Measurements from ENCODE around the gene PTPRG.
A peak's percentile ranks its signal among the peaks of the same experiment; 100 is the strongest.
"Not testable (repeated sequence)": the region's sequence is repeated elsewhere in the genome, so short reads cannot be mapped to it uniquely, and the experiment has no call there.

PTPRG gene

DNA sequence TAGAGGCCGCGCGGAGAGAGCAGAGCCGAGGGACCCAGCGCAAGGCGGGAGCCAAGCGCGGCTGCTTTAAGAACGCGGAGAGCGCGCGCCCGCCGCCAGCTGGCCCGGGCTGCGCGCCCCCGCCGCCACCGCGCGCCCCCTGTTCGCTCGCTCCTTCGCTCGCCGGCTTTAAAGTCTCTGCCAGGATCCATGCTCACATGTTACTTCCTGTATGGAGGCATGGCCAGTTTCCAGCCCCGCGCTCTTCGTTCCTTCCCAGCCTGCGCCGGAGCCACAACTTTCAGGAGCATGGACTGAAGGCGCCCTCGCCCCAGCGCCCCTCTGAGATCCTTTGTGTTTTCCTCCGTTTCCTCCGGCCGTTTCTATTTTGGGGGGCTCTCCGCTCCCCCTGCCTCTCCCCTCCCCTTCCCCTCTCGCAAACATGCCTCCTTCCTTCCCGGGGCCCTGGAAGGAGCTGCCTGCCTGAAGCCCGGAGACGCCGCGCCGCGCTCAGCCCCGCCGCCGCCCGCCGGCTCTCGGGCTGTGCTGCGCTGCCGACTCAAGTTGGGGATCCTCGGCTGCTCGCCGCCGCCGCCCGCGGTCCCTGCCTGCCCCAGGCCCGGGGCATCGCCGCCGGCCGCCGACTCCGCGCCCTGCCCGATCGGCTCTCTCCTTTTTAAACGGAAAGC lies at the start of gene PTPRG:
Gene PTPRG (plus strand): TSS at position 198 of the 668 bp plus-strand sequence. CDS start 717 bp downstream, outside the sequence.
- no peak for DNase-seq (ENCODE audit: low read depth)

DNA sequence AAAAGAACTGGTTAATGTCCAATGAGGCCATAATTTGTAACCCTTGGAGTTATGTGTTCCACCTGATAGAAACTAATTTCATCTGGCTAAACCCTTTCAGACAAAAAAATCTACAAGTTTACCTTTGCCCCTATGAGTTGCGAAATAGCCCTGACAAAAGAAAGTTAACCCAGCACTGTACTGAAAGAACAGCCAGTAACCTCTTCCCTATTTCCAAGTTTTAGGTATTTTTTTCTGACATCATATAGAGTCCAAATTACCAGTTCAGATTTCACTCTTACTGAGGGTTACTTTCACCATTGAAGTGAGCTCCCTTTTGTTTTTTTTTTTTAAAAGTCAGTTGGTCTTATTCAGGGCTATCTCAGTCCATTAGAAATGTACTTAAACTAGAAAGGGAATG lies 42.8 kb upstream of the PTPRG start:
- DNase-seq (ENCODE audit: low read depth): no peak

- DNase-seq (ENCODE audit: low read depth): peak; percentile 10
Measured at GRCh38 chr3:61520966-61521628, 40.3 kb upstream of the PTPRG start.

GRCh38 chr3:61522060-61522459 lies 39.3 kb upstream of the PTPRG start:
- no peak for DNase-seq (ENCODE audit: low read depth)

GRCh38 chr3:61522626-61523025 lies 38.7 kb upstream of the PTPRG start:
- DNase-seq (ENCODE audit: low read depth): no peak

DNA sequence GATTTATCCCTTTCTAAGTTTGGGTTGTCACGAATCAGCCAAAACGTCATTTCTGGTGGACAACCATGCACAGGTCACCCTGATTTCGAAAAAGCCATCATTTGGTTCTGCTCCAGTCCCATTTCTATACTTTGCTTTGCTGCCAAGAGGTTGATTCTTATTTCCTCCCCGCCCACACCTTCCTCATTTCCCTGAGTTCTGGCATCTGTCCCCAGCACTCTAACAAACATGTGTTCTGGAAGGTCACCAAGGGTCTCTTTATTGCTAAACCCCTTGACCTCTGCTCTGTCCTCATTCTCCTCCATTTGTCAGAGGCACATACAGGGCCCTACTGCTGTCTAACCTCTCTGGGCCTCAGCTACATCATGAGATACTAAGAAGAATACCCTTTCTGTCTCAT lies 36.4 kb upstream of the PTPRG start:
- no peak for DNase-seq (ENCODE audit: low read depth)

GRCh38 chr3:61526308-61526707 lies 35.1 kb upstream of the PTPRG start:
- no peak for DNase-seq (ENCODE audit: low read depth)

DNA sequence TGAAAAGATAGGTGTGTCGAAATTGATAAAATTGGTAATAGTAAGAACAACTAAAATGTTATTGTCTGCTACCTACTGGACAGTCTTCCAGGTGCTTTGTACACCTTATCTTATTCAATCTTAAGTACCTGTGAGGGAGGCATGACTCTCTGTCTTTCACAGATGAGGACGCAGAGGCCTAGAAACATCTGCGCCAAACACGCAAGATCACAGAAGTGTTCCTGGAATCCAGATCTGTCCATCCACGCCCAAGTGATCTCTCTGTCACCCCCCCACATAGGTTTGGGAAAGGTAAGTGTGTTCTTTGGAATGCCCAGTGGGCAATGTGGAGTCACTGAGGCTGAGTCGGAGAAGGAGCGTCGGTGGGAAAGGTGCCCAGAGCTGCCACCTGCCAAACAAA lies 34.4 kb upstream of the PTPRG start:
- DNase-seq (ENCODE audit: low read depth): no peak

DNA sequence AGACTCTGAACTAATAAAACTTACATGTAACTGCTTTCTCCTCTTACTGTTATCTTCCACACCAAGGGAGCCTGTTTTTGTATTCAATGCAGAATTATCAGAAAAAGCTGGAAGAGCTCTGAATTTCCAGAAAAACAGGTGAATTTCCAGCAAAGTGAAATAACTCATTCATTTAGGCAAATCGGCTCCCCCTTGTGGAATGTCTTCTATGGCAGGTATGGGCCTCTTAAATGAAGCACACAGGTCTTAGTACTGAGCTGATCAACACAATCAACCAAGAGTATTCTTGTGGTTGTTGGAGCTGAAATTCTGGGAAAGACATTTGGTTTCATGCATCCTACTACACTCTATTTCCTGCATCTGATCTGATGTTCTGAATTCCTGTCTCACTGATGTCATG lies 31.0 kb upstream of the PTPRG start:
- no peak for DNase-seq (ENCODE audit: low read depth)

DNA sequence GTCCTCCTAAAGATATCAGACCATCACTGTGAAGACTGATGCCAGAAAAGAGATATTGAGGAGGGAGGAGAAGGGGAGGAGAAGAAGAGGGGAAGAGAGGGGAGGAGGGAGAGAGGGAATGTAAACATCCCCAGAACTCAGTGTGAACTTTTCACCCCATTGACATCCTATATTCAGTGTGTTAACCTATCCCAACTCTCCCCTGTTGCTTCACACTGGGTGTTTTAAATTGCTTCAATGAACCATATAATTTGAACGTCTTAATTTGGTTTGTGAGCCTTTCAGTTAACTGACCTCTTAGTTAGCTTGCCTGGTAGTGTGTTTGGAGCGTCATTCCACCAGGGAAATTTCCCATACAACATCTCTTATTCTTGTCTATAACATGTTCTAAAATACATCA lies 29.8 kb upstream of the PTPRG start:
- no peak for DNase-seq (ENCODE audit: low read depth)

- no peak for DNase-seq (ENCODE audit: low read depth)
Measured at GRCh38 chr3:61532739-61533500, 28.5 kb upstream of the PTPRG start.

- DNase-seq (ENCODE audit: low read depth): no peak
Measured at GRCh38 chr3:61535826-61536225, 25.5 kb upstream of the PTPRG start.

DNA sequence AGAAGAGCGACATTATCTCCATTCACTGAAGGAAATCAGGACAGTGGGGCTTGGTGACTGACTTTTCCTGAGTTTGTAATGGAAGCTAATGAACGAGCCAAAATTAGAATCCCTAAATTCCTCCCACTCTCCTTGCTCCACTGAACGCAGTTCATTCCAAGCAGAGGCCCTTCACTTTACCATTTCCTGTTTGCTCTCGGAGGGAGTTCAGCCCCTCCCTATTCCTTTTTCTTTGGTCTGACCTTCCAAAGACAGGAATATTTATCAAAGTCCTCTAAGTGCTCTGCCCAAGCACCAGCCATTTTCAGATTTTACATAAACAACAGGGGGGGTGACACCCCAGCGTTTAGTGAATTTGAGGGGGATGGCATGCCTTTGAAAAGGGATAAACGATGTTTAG lies 24.0 kb upstream of the PTPRG start:
- no peak for DNase-seq (ENCODE audit: low read depth)

DNA sequence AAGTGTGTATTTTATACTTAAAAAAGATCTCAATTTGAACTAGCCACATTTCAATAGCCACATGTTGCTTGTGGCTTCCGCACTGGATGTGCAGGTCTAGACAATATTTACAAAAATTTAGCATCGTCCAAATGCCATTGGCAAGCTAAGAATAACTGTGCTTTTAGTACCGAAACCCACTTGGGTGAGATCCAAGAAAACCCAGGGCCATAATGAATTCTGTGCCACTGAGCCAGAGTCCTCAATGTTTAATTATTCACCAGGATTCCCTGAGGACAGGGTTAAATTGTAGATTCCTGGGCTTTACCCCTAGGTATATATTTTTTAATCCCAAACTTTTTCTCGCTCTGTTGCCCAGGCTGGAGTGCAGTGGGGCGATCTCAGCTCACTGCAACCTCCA lies 22.9 kb upstream of the PTPRG start:
- DNase-seq (ENCODE audit: low read depth): no peak

GRCh38 chr3:61541694-61542093 lies 19.7 kb upstream of the PTPRG start:
- DNase-seq (ENCODE audit: low read depth): no peak

- DNase-seq (ENCODE audit: low read depth): no peak
Measured at GRCh38 chr3:61545716-61546115, 15.7 kb upstream of the PTPRG start.

- no peak for DNase-seq (ENCODE audit: low read depth)
Measured at GRCh38 chr3:61547625-61548024, 13.7 kb upstream of the PTPRG start.

- not testable (repeated sequence) for DNase-seq (ENCODE audit: low read depth)
Measured at GRCh38 chr3:61552704-61553103, 8.7 kb upstream of the PTPRG start.

DNA sequence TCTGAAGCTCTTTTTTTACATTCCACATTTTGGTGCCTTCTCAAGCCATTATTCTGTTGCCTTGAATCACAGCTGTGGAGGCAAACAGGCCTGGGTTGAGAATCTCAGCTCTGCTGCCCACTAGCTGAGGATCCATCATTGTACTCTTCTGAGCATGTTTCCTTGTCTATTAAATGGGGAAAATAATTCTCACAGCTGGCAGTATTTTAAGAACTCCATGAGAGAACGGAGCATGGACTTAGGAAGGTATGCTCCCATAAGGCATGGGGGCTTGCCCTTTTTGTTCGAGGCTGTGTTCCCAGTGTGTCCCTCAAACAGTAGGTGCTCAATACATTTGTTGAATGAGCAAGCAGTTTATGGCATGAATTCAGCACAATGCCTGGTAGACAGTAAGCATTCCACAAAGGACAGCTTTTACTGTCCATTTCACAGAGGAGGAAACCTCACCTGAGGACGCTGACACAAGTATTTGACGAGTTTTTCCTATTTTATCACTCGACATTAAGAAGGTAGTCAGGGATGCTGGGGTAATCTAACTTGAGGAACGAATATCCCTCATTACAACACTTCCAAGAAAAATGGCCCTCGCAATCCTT lies 2.1 kb upstream of the PTPRG start:
- DNase-seq (ENCODE audit: low read depth): no peak

- DNase-seq (ENCODE audit: low read depth): no peak
Measured at GRCh38 chr3:61560517-61561373, 626 bp upstream of the PTPRG start.

- no peak for DNase-seq (ENCODE audit: low read depth)
Measured at GRCh38 chr3:61562042-61562720, 810 bp downstream of the PTPRG start.
